ENCODE measurements around the gene TCAP. TPM values are rescaled to one million over a fixed set of nuclear protein-coding genes. Genes with fewer than 3 reads are reported as not detected.

Gene TCAP
- total RNA-seq, 2 experiments from 2014 or later = 0.82 to 0.92 TPM

- CTCF ChIA-PET = interaction anchor here (0.9 to 1.4 kb wide), 8 partner anchors 8 to 89 kb away, joined by 3 to 6 read pairs (median 4); no protein-coding TSS in a partner anchor
- POLR2A ChIA-PET = interaction anchor here (0.6 to 1.4 kb wide), 4 partner anchors 16 to 64 kb away, joined by 3 to 5 read pairs (median 4); no protein-coding TSS in a partner anchor
These were observed 22.7 kb downstream of the TCAP start, which contains the start of gene PGAP3 for GRCh38 chr17:39687546-39688474. Gene PGAP3 (minus strand): TSS chr17:39688057. CDS start chr17:39688014, 43 bp downstream.

- POLR2A ChIA-PET = interaction anchor here (0.6 to 1.4 kb wide), 3 partner anchors 17 to 64 kb away, joined by 3 to 4 read pairs (median 4); no protein-coding TSS in a partner anchor
These were observed 23.3 kb downstream of the TCAP start for GRCh38 chr17:39688475-39688835.

GRCh38 chr17:39688945-39689344, 23.8 kb downstream of the TCAP start:
- ChIA-PET POLR2A (no interaction called here), CTCF (interaction anchor here (1.0 to 1.4 kb wide), 3 partner anchors 20 to 67 kb away, joined by 4 read pairs; partner anchors contain the start of gene MIEN1)

More at GRCh38 chr17:39688475-39688835, 23.3 kb downstream of the TCAP start:
- CTCF ChIA-PET = interaction anchor here (0.9 to 1.4 kb wide), 7 partner anchors 9 to 90 kb away, joined by 3 to 4 read pairs (median 4); partner anchors contain the start of gene MIEN1

- POLR2A ChIA-PET = no interaction called here
- CTCF ChIA-PET = interaction anchor here (0.8 to 2.1 kb wide), 3 partner anchors 63 to 209 kb away, joined by 3 to 6 read pairs (median 3); no protein-coding TSS in a partner anchor
These were observed 29.4 kb downstream of the TCAP start for GRCh38 chr17:39694593-39694992.

- POLR2A ChIA-PET = no interaction called here
- CTCF ChIA-PET = interaction anchor here (0.8 to 2.1 kb wide), 3 partner anchors 64 to 208 kb away, joined by 3 to 6 read pairs (median 3); no protein-coding TSS in a partner anchor
These were observed 29.9 kb downstream of the TCAP start for GRCh38 chr17:39695089-39695474.

GRCh38 chr17:39696731-39697130, 31.6 kb downstream of the TCAP start:
- POLR2A ChIA-PET = no interaction called here
- CTCF ChIA-PET = no interaction called here

GRCh38 chr17:39697961-39698360, 32.8 kb downstream of the TCAP start:
- POLR2A ChIA-PET = no interaction called here
- CTCF ChIA-PET = interaction anchor here (0.7 kb wide), 1 partner anchor 260 kb away, joined by 4 read pairs; no protein-coding TSS in a partner anchor

- POLR2A ChIA-PET = interaction anchor here (0.5 kb wide), 1 partner anchor 300 kb away, joined by 3 read pairs; no protein-coding TSS in a partner anchor
- CTCF ChIA-PET = interaction anchor here (1.6 kb wide), 1 partner anchor 31 kb away, joined by 6 read pairs; the partner anchor contains the start of gene MIEN1
These were observed 34.1 kb downstream of the TCAP start for GRCh38 chr17:39699157-39699817.

- ChIA-PET POLR2A (interaction anchor here (0.5 to 0.6 kb wide), 2 partner anchors 15 to 300 kb away, joined by 3 to 4 read pairs; no protein-coding TSS in a partner anchor), CTCF (interaction anchor here (1.6 kb wide), 1 partner anchor 31 kb away, joined by 6 read pairs; the partner anchor contains the start of gene MIEN1)
These were observed 34.6 kb downstream of the TCAP start, which contains the start of gene ERBB2 for GRCh38 chr17:39699818-39700147. Gene ERBB2 (plus strand): TSS chr17:39700064. CDS start chr17:39700239, 175 bp downstream.

GRCh38 chr17:39700148-39700987, 35.2 kb downstream of the TCAP start:
- ChIA-PET POLR2A (interaction anchor here (0.6 kb wide), 1 partner anchor 15 kb away, joined by 4 read pairs; no protein-coding TSS in a partner anchor), CTCF (interaction anchor here (1.6 kb wide), 1 partner anchor 30 kb away, joined by 6 read pairs; the partner anchor contains the start of gene MIEN1)

GRCh38 chr17:39701012-39701783, 36.0 kb downstream of the TCAP start:
- POLR2A ChIA-PET = no interaction called here
- CTCF ChIA-PET = no interaction called here

GRCh38 chr17:39701784-39702422, 36.8 kb downstream of the TCAP start:
- CTCF ChIA-PET = no interaction called here
- POLR2A ChIA-PET = no interaction called here

- ChIA-PET POLR2A (no interaction called here), CTCF (interaction anchor here (0.7 to 1.2 kb wide), 2 partner anchors 49 to 141 kb away, joined by 3 to 4 read pairs; no protein-coding TSS in a partner anchor)
These were observed 38.0 kb downstream of the TCAP start for GRCh38 chr17:39702901-39703893.

- ChIA-PET CTCF (no interaction called here), POLR2A (no interaction called here)
These were observed 38.8 kb downstream of the TCAP start for GRCh38 chr17:39703913-39704312.

- CTCF ChIA-PET = no interaction called here
These were observed 39.8 kb downstream of the TCAP start for GRCh38 chr17:39704821-39705551.

More at GRCh38 chr17:39704821-39705551, 39.8 kb downstream of the TCAP start:
- POLR2A ChIA-PET = no interaction called here
